ENCODE measurements around the gene CEND1.

CEND1 gene

GRCh38 chr11:827897-828192, 38.0 kb upstream of the CEND1 start, which contains the start of gene CRACR2B:
Gene CRACR2B, plus strand, starts transcription at chr11:827919. Its CDS starts 689 bp downstream, at chr11:828608.
- DNase-seq = no peak

- DNase-seq = no peak
Observed at GRCh38 chr11:827146-827896, 37.4 kb upstream of the CEND1 start.

GRCh38 chr11:826836-827145, 36.9 kb upstream of the CEND1 start:
- DNase-seq = no peak

GRCh38 chr11:826227-826621, 36.3 kb upstream of the CEND1 start:
- DNase-seq = no peak

GRCh38 chr11:825366-826226, 35.7 kb upstream of the CEND1 start:
- no peak for DNase-seq

- DNase-seq = no peak
Observed at GRCh38 chr11:824942-825341, 35.1 kb upstream of the CEND1 start.

GRCh38 chr11:824292-824880, 34.5 kb upstream of the CEND1 start:
- peak in 11 of 56 donors; percentile 17 to 60 (median 44) for DNase-seq

GRCh38 chr11:823441-824291, 33.8 kb upstream of the CEND1 start:
- no peak for DNase-seq

GRCh38 chr11:821512-822371, 31.9 kb upstream of the CEND1 start:
- DNase-seq = peak in 6 of 56 donors; percentile 28 to 41 (median 34)

GRCh38 chr11:820655-821511, 31.0 kb upstream of the CEND1 start:
- peak in 20 of 56 donors; percentile 17 to 70 (median 40) for DNase-seq

GRCh38 chr11:819943-820649, 30.2 kb upstream of the CEND1 start:
- peak in 31 of 56 donors; percentile 31 to 75 (median 57) for DNase-seq

- peak; percentile 22 to 94 (median 82) for DNase-seq
Observed at GRCh38 chr11:819129-819931, 29.4 kb upstream of the CEND1 start.

GRCh38 chr11:818396-819128, 28.7 kb upstream of the CEND1 start, which contains the start of gene PNPLA2:
Gene PNPLA2, plus strand, starts transcription at chr11:818914. Its CDS starts 805 bp downstream, at chr11:819719.
- no peak for DNase-seq

- DNase-seq = no peak
Observed at GRCh38 chr11:816433-816779, 26.5 kb upstream of the CEND1 start.

- DNase-seq = no peak
Observed at GRCh38 chr11:815675-816432, 26.0 kb upstream of the CEND1 start.

- DNase-seq = no peak
Observed at GRCh38 chr11:813456-814096, 23.7 kb upstream of the CEND1 start.
